T-helper 2 cell treated with Interferon-gamma antibody and Interleukin-4, amounts not matched to agents 100 ng/mL and 5 ng/mL, for 36 hours (primary cell): ENCODE data around the gene DNAH12. TPM values are rescaled to one million over a fixed set of nuclear protein-coding genes. Genes with fewer than 3 reads are reported as not detected.
"Not testable (repeated sequence)": the region's sequence is repeated elsewhere in the genome, so short reads cannot be mapped to it uniquely, and the experiment has no call there.

Experiments
- intact Hi-C: fragments of 100-400 bp; cut with micrococcal nuclease; formaldehyde crosslinking; loops from one replicate; pipeline ENCODE4 v1.15.1; 2023
- total RNA-seq: library from RNA; stranded (reverse); gene quantifications from 2 replicates; pipeline ENCODE4 v1.2.3, GENCODE V29; 2022

The DNAH12 gene
- total RNA-seq, 1 donor from 2014 or later: not detected

GRCh38 chr3:57411715-57412114 lies 132.4 kb downstream of the DNAH12 start:
- intact Hi-C loops: no loop called here

DNA sequence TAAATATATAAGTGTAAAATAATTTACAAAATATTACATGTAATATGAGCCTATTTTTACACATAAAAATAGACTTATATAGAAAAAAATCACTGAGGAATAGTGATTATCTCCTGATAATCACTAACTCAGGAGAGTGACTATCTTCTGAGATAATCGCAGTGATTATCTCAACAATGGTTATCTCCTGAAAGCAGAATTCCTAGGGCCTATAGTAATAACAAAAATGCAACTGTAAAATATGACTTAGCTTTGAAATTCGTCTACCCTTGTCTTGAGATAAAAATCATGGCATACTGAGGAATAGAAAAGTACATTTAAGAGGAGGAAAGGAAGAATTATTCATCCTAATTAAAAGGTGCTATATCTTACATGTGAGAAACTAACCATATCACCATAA lies 134.7 kb downstream of the DNAH12 start:
- intact Hi-C loops: no loop called here

- intact Hi-C loops: no loop called here
These were observed 141.5 kb downstream of the DNAH12 start for GRCh38 chr3:57402675-57403074.

- intact Hi-C loops: loop anchor here (2.0 kb wide), 4 partner anchors 199 to 513 kb away; partner anchors contain the start of gene ARF4
These were observed 146.7 kb downstream of the DNAH12 start for GRCh38 chr3:57397175-57398026.

- intact Hi-C loops: no loop called here
These were observed 150.2 kb downstream of the DNAH12 start for GRCh38 chr3:57393977-57394376.

GRCh38 chr3:57391767-57392166 lies 152.4 kb downstream of the DNAH12 start:
- intact Hi-C loops: no loop called here

DNA sequence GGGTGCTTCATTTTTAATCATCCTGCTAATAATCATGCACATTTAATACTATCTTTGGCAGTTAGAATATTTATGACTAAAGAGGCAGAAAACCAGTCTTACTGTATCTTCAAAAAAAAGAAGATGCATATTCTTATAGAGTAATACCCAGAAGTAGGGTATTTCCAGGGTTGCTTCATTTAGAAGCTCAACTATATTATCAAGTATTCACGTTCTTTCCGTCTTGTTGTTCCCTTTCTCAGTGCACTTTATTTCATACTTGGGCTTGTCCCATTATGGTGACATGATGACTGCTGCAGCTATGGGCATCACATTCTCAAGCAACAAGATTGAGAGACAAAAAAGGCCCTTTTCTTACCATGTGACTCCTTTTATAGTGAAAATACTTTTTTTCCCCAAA lies 154.9 kb downstream of the DNAH12 start:
- intact Hi-C loops: no loop called here

DNA sequence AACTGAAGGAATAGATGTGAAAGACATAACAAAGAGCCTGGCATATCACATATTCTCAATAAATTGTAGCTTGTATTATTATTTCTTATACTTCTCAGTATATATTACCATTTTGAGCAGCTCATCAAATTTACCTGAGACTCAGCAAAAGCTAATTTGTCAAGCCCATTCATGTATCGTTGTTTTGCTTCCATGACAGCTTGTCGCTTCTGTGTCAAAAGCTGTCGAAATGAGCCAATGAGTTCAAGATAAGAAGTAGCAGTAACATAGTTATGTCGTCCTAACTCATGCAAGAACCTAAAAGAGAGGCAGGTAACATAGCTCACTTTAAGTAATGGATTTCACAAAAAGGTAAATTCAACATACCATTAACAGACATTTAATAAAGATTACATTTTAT lies 157.8 kb downstream of the DNAH12 start:
- intact Hi-C loops: no loop called here

- intact Hi-C loops: no loop called here
These were observed 158.6 kb downstream of the DNAH12 start for GRCh38 chr3:57385498-57385897.

GRCh38 chr3:57383838-57384237 lies 160.3 kb downstream of the DNAH12 start:
- intact Hi-C loops: no loop called here

DNA sequence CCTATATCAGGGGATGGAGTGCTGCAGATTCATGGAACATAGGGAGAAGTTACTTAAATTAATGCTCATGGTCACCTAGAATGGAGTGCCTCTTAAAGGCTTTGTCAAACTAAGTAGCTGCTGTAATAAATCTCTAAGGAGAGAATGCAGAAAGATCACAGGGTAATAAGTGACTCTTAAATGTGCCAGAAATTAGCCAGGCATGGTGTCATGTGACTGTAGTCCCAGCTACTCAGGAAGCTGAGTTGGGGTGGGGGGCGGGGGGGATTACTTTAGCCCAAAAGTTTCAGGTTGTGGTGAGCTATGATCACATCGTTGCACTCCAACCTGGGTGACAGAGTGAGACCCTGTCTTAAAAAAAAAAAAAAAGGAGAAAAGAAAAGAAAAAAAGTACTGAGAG lies 160.7 kb downstream of the DNAH12 start:
- intact Hi-C loops: no loop called here

DNA sequence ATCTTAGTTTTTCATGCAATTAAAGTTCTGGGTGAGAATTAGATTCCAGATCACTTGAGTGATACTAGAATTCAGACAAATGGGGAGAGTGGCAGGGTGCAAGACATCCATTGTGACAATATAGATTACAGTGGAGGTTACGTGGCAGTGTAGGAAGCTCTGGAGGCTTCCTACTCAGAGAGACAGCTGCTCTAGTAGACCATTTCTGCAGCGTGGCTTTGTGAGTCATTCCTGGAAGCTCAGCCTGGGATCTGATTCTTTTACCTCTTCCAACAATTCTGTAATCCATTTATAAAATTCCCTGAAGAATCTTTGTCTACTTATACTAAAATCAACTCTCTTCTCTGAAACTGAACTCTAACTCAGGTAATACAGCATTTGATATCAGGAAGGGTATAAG lies 161.2 kb downstream of the DNAH12 start:
- intact Hi-C loops: no loop called here

GRCh38 chr3:57370341-57370740 lies 173.8 kb downstream of the DNAH12 start:
- intact Hi-C loops: no loop called here

DNA sequence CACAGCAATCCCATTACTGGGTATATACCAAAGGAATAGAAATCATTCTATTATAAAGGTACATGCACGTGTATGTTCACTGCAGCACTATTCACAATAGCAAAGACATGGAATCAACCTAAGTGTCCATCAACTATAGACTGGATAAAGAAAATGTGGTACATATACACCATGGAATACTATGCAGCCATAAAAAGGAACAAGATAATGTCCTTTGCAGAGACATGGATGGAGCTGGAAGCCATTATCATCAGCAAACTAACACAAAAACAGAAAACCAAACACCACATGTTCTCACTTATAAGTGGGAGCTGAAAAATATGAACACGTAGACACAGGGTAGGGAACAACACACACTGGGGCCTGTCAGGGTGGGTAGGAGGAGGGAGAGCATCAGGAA lies 179.1 kb downstream of the DNAH12 start:
- intact Hi-C loops: not testable (repeated sequence)

GRCh38 chr3:57356275-57356674 lies 187.9 kb downstream of the DNAH12 start:
- intact Hi-C loops: not testable (repeated sequence)

DNA sequence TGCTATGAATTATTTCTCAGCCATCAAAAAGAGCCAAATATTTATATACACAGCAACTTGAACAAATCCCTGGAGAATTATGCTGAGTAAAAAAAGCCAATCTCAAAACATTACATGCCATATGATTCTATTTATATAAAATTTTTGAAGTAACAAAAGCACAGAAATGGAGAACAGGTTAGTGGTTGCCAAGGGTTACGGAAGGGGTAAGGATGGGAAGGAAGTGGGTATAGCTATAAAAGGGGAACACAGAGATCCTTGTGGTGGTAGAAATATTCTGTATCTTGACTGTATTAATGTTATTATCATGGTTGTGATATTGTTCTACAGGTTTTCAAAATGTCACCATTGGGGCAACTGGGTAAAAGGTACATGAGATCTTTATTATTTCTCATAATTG lies 189.4 kb downstream of the DNAH12 start:
- intact Hi-C loops: no loop called here

DNA sequence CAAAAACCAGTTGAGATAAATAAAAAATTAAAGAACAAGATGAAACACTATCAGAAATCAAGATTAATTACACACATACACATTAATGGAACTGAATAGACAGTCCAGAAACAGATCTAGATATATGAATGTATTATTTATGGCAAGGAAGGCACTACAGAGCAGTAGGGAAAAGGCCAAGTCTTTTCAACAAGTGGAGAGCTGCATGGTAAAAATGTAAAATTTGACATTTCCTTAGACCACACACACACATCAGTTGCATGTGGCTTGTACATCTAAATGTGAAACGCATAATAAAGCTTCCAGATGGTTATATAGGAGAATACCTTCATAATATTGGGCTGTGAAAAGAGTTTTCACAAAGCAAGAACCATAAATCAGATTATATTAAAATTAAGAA lies 193.9 kb downstream of the DNAH12 start:
- intact Hi-C loops: no loop called here

- intact Hi-C loops: not testable (repeated sequence)
These were observed 205.0 kb downstream of the DNAH12 start for GRCh38 chr3:57339071-57339642.

GRCh38 chr3:57338272-57339070 lies 205.7 kb downstream of the DNAH12 start:
- intact Hi-C loops: not testable (repeated sequence)

DNA sequence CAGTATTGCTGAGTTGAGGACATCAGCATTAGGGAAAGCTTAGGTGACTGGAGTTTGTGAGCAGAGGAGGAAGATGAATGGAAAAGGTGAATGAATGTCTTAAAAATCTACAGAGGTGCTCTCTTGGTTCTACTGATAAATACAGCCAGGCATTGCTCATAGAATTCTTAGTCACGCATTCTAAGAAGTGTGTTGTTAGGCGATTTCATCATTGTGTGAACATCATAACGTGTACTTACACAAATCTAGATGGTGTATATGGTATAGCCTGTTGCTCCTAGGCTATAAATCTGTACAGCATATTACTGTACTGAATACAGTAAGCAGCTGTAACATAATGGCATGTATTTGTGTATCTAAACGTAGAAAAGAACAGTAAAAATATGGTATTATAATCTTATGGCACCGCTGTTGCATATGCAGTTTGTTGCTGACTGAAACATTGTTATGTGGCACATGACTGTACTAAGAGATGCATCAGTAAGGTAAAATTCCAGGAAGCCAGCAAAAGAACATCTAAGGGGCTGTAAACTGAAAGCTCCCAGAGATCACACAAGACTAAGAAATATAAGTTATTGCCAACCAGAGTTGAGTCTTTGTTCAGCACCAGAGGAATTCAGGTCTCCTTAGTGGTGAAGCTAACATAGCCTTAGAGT lies 208.7 kb downstream of the DNAH12 start:
- intact Hi-C loops: no loop called here

DNA sequence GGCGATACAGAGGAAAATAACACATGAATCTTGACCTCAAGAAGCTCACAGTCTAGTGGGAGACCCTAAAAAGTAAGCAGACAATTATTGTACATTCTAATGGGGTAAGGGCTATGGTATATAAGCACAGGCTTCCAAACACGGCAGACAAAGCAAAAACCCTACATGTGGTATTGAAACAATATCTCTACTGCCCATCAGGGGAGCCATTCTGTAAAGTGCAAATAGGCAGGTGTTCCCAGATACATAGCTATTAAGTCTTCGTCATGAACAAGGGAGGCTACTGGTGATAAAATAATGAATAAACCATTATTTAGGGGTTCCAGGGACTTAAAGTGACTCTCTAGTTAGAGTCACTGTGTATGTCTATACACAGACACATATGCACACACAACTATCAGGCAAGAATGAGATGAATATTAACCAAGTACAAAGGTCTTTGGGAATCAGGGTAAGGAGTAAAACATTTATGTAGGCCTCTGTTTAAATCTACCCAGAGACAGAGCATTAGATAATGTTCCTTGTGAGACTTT lies 213.0 kb downstream of the DNAH12 start:
- intact Hi-C loops: no loop called here
